Measurements from ENCODE around the gene RNF32. TPM values are rescaled to one million over a fixed set of nuclear protein-coding genes. Genes with fewer than 3 reads are reported as not detected.
"Not testable (repeated sequence)": the region's sequence is repeated elsewhere in the genome, so short reads cannot be mapped to it uniquely, and the experiment has no call there.

Gene RNF32
- total and polyA plus RNA-seq, 8 donors, result 0.69 to 2.5 (median 1.1) TPM

DNA sequence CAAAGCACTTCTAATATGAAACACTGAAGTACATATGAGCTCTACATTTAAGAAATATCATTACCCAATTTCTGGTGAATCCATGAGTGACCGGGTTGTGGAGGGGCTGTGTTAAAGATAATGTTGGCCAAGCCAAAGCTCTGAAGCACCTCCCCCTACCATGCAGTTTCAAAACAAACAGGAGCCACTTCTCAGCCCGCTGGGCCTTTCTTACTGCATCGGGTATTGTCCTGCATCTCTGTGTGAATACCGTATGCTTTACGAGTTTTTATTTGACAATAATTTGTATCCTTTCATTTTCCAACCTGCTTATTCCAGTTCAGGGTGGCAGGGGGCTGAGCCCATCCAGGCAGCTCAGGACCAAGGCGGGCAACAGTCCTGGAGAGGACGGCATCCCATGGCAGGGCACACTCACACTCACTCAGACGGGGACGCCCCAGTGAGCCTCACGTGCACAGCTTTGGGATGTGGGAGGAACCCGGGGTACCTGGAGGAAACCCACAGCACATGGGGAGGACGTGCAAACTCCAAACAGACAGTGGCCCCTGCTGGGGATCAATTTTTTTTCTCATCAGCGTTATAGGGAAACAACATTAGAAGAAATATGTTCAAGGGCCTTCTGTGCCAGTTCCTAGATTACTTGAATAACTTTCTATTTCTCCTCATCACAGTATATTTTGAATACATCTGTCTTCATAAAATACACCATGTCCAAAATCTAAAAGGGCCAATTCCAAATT, 1.9 kb downstream of the RNF32 start:
- DNase-seq, result no peak
- intact Hi-C loops (cut with DNase I), result no loop called here
- no peak for FAIRE-seq
- no peak overlapping the region for H3K27ac ChIP-seq
- H3K9me3 ChIP-seq, result no peaks in the 10 kb centered on the region
- no peaks in the 10 kb centered on the region for H3K36me3 ChIP-seq
- TF ChIP-seq, protein P1, sequence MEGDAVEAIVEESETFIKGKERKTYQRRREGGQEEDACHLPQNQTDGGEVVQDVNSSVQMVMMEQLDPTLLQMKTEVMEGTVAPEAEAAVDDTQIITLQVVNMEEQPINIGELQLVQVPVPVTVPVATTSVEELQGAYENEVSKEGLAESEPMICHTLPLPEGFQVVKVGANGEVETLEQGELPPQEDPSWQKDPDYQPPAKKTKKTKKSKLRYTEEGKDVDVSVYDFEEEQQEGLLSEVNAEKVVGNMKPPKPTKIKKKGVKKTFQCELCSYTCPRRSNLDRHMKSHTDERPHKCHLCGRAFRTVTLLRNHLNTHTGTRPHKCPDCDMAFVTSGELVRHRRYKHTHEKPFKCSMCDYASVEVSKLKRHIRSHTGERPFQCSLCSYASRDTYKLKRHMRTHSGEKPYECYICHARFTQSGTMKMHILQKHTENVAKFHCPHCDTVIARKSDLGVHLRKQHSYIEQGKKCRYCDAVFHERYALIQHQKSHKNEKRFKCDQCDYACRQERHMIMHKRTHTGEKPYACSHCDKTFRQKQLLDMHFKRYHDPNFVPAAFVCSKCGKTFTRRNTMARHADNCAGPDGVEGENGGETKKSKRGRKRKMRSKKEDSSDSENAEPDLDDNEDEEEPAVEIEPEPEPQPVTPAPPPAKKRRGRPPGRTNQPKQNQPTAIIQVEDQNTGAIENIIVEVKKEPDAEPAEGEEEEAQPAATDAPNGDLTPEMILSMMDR (IDR thresholded peaks at IDR 0.05), result no peak
- no peaks in the 10 kb centered on the region for H3K4me1 ChIP-seq
- ATAC-seq, result no peak
- H3K4me3 ChIP-seq, result no peak overlapping the region
- 81 to 84% methylated on average over 13 of the region's 13 CpGs for WGBS, 2 donors
- no peaks in the 10 kb centered on the region for H3K27me3 ChIP-seq

DNA sequence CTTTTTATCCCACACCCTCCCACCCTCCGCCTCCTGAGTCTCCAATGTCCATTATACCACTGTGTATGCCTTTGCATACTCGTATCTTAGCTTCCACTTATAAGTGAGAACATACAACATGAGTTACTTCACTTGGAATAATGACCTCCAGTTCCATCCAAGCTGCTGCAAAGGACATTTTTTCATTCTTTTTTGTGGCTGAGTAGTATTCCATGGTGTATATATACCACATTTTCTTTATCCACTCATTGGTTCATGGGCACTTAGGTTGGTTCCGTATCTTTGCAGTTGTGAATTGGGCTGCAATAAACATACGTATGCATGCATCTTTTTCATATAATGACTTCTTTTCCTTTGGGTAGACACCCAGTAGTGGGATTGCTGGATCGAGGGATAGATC, 6.8 kb downstream of the RNF32 start:
- H3K4me1 ChIP-seq; H3K27ac ChIP-seq; FAIRE-seq; intact Hi-C loops (cut with DNase I); H3K36me3 ChIP-seq; H3K27me3 ChIP-seq; H3K4me3 ChIP-seq; ATAC-seq; H3K9me3 ChIP-seq; DNase-seq: not testable (repeated sequence)
- 93 to 98% methylated on average over 5 of the region's 5 CpGs for WGBS, 2 donors

DNA sequence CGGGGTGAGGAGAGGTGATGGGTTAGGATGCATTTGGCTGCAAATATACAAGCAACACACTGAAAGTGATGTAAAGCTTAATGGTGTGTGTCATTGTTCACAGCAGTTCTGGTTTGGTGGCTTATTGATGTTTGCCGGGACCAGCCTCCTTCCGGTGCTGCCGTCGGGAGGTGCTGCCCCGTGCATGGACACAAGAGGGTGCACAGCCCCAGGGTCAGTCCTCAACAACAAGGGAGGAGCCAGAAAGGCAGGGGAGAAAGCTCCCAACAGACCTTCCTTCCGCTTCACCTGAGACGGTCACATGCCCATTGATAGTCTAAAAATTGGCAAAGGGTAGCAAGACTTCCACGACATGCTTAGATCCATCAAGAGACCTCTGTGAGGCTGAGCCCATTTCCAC, 9.5 kb downstream of the RNF32 start:
- Histone ChIP-seq H3K27ac (no peak overlapping the region), H3K4me3 (no peak overlapping the region), H3K9me3 (no peaks in the 10 kb centered on the region), H3K36me3 (no peaks in the 10 kb centered on the region), H3K4me1 (no peaks in the 10 kb centered on the region), H3K27me3 (no peaks in the 10 kb centered on the region)
- 37 to 39% methylated on average over 9 of the region's 9 CpGs for WGBS, 2 donors
- ATAC-seq (peak; percentile 50 to 89 (median 76)), DNase-seq (peak in 3 of 6 donors; percentile 22 to 44 (median 27)), FAIRE-seq (no peak)
- TF ChIP-seq, protein P1 (IDR thresholded peaks at IDR 0.05), result peak in 2 of 4 donors; percentile 6 to 9
- intact Hi-C loops (cut with DNase I), result no loop called here

DNA sequence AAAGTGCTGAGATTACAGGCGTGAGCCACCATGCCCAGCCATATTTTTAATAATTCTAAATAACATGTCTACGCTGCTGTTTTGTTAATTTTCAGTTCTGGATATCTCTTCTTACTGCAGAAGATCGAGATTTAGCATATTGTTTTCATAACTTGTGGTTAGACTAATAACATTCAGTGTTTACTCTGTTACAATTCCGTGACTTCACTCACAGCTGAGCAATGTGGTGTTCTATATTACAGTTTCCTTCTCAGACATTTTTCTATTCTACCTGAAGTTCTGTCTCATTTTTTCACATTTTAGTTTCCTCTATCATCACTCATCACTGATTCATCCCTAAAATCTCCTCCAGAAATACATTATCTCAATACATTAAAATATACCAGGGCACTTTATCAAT, 10.9 kb downstream of the RNF32 start:
- no peak for FAIRE-seq
- H3K9me3 ChIP-seq, result no peaks in the 10 kb centered on the region
- TF ChIP-seq, protein P1 (IDR thresholded peaks at IDR 0.05), result no peak
- intact Hi-C loops (cut with DNase I), result no loop called here
- no peaks in the 10 kb centered on the region for H3K36me3 ChIP-seq
- H3K27ac ChIP-seq, result no peak overlapping the region
- no peaks in the 10 kb centered on the region for H3K4me1 ChIP-seq
- WGBS, 2 donors, result 86 to 91% methylated on average over 4 of the region's 4 CpGs
- H3K4me3 ChIP-seq, result no peak overlapping the region
- no peaks in the 10 kb centered on the region for H3K27me3 ChIP-seq
- DNase-seq, result no peak
- no peak for ATAC-seq

DNA sequence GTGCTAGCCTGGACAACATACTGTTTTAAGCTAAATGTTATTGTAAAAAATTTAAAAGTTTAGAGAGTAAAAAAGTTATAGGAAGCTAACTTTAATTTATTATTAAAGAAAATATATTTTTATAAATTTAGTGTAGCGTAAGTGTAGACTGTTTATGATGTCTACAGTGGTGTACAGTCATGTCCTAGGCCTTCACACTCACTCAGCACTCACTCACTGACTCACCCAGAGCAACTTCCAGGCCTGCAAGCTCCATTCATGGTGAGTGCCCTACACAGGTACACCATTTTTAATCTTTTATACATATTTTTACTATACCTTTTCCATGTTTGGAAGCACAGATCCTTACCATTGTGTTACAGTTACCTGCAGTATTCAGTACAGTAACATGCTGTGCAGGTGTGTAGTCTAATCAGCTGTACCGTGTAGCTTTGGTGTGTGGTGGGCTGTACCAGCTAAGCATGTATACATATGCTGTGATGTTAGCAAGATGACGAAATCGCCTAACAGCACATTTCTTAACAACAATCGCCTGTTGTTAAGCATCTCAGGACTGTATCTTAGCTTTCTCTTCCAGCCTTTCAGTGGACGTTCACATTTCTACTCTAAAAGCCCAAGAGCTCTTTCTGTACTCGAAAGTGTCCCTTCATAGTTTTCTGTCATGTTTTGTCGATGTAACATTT, 12.5 kb downstream of the RNF32 start:
- 79 to 87% methylated on average over 8 of the region's 8 CpGs for WGBS, 2 donors
- no peak for ATAC-seq
- Histone ChIP-seq H3K4me3 (no peak overlapping the region), H3K27me3 (no peaks in the 10 kb centered on the region), H3K4me1 (no peaks in the 10 kb centered on the region), H3K27ac (no peak overlapping the region), H3K9me3 (no peaks in the 10 kb centered on the region), H3K36me3 (no peaks in the 10 kb centered on the region)
- no peak for FAIRE-seq
- DNase-seq, result no peak
- intact Hi-C loops (cut with DNase I), result no loop called here
- TF ChIP-seq, protein P1 (IDR thresholded peaks at IDR 0.05), result no peak

Data from pancreas (tissue), 10 donors.